ENCODE data around the gene NME9. TPM values are rescaled to one million over a fixed set of nuclear protein-coding genes. Genes with fewer than 3 reads are reported as not detected.
A peak's percentile ranks its signal among the peaks of the same experiment; 100 is the strongest.

The NME9 gene, protein sequence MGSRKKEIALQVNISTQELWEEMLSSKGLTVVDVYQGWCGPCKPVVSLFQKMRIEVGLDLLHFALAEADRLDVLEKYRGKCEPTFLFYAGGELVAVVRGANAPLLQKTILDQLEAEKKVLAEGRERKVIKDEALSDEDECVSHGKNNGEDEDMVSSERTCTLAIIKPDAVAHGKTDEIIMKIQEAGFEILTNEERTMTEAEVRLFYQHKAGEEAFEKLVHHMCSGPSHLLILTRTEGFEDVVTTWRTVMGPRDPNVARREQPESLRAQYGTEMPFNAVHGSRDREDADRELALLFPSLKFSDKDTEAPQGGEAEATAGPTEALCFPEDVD
- 10 to 100 TPM in 1 of 2 donors, 1 to 10 TPM in 1; 9.8 to 11.4 TPM for total RNA-seq
- 1 to 10 TPM; 2.8 to 5.0 TPM for polyA plus RNA-seq
- long read RNA-seq, donor 1, partial matches to known transcripts = 0 of 1 reads
- long read RNA-seq, donor 1, other reads (novel, unspliced or antisense) = 0 of 1 reads
- long read RNA-seq, donor 2, partial matches to known transcripts = 0 of 1 reads
- long read RNA-seq, donor 2, other reads (novel, unspliced or antisense) = 0 of 1 reads
- long read RNA-seq, donor 3 = 0 reads
- long read RNA-seq, donor 4 = 0 reads
- long read RNA-seq, donor 5 = 0 reads

DNA sequence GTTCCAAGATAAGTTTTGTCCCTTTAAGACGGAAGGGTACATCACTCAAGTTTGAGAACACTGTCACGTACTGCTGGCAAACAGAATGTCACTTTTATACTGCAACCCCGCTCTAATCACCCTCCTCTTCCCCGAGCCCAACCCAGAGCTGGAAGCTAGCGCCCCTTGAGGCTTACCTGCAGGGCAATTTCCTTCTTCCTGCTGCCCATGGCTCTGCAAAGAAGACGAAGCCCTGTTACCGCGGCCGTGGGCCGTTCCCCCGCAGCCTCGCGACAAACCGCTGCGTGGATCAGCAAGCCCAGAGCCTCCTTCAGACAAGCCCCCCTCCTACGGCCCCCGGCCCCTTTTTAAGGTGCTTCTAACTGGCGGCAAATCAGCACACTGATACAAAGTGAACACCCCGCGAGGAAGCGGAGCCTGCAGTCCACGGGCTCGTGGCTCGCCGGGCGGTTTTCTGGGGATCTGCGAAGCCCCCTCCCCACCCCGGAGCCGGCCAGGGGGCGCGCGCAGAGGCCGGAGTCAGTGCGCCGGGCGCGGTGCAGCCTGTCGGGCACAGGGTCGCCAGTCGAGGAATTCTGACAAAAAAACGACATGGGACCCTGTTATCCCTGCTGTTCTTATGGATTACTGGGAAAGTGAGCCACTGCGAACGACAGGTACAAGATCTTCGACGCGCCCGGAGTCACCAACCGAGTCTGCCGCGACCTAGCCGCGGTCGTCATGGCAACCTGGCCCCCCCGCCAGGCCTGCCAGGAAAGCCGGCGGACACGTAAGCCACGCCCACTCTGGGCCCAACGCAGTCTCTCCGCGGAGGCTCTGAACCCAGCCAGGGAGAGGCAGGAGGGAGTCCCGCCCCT lies at the start of gene NME9:
Gene NME9, minus strand, starts transcription at position 725 of the 857 bp plus-strand sequence. Its CDS starts 516 bp downstream, at position 209.
- H3K4me3 ChIP-seq = peak within 1 kb of the TSS; percentile 52
- H3K9ac ChIP-seq (ENCODE audit: insufficient read depth in 1 of 2, low read length in 2 of 2) = peak within 1 kb of the TSS; percentile 26 to 38
- peak; percentile 94 for ATAC-seq (ENCODE audit: insufficient read depth, low FRiP score)
- H3K27ac ChIP-seq (ENCODE audit: low read depth in 1 of 2, low read length in 1 of 2) = peak within 1 kb of the TSS in 1 of 2 donors; percentile 63
- DNase-seq = peak; percentile 87 to 91 (median 89)
- no peaks in the 10 kb centered on the region for H3K36me3 ChIP-seq (ENCODE audit: control insufficient read depth in 4 of 4, insufficient read depth in 4 of 4, low read length in 4 of 4)
- H3K27me3 ChIP-seq (ENCODE audit: control insufficient read depth in 3 of 3, insufficient read depth in 3 of 3, low read length in 2 of 3) = no peaks in the 10 kb centered on the region
- WGBS, 2 donors = 0 to 1% methylated on average over 61 to 62 of the region's 62 CpGs
- H3K4me1 ChIP-seq (ENCODE audit: control insufficient read depth in 5 of 5, insufficient read depth in 5 of 5, low read length in 5 of 5) = peaks cover 0 to 14% (median 6%) of the 10 kb centered on the region in 5 donors
- TF ChIP-seq CTCF (IDR thresholded peaks at IDR 0.05; ENCODE audit: control extremely low read depth, extremely low read depth) = peak; percentile 46
- no peaks in the 10 kb centered on the region for H3K9me3 ChIP-seq (ENCODE audit: control insufficient read depth in 4 of 4, insufficient read depth in 3 of 4, low read length in 3 of 4)

DNA sequence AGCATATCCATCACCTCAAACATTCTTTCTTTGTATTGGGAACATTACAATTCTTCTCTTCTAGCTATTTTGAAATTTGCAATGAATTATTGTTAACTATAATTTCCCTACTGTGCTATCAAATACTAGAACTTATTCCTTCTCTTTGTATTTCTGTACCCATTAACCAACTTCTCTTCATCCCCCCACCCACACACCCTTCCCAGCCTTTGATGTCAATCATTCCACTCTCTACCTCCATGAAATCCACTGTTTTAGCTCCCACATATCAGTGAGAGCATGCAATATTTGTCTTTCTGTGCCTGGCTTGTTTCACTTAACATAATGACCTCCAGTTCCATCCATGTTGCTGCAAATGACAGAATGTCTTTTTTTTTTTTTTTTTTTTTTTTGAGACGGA lies 49.3 kb upstream of the NME9 start:
- no peak for TF ChIP-seq CTCF (IDR thresholded peaks at IDR 0.05; ENCODE audit: control extremely low read depth, extremely low read depth)
- no peak overlapping the region for H3K9ac ChIP-seq (ENCODE audit: insufficient read depth in 1 of 2, low read length in 2 of 2)
- DNase-seq = no peak
- H3K36me3 ChIP-seq (ENCODE audit: control insufficient read depth in 4 of 4, insufficient read depth in 4 of 4, low read length in 4 of 4) = peaks cover 0 to 3% (median under 1%) of the 10 kb centered on the region in 4 donors
- H3K4me1 ChIP-seq (ENCODE audit: control insufficient read depth in 5 of 5, insufficient read depth in 5 of 5, low read length in 5 of 5) = peaks cover 0 to 19% (median 11%) of the 10 kb centered on the region in 5 donors
- no peak overlapping the region for H3K27ac ChIP-seq (ENCODE audit: low read depth in 1 of 2, low read length in 1 of 2)
- WGBS, 2 donors = 88 to 100% methylated on average over 1 of the region's 1 CpG
- no peak overlapping the region for H3K4me3 ChIP-seq
- ATAC-seq (ENCODE audit: insufficient read depth, low FRiP score) = no peak
- no peaks in the 10 kb centered on the region for H3K27me3 ChIP-seq (ENCODE audit: control insufficient read depth in 3 of 3, insufficient read depth in 3 of 3, low read length in 2 of 3)
- H3K9me3 ChIP-seq (ENCODE audit: control insufficient read depth in 4 of 4, insufficient read depth in 3 of 4, low read length in 3 of 4) = no peaks in the 10 kb centered on the region

DNA sequence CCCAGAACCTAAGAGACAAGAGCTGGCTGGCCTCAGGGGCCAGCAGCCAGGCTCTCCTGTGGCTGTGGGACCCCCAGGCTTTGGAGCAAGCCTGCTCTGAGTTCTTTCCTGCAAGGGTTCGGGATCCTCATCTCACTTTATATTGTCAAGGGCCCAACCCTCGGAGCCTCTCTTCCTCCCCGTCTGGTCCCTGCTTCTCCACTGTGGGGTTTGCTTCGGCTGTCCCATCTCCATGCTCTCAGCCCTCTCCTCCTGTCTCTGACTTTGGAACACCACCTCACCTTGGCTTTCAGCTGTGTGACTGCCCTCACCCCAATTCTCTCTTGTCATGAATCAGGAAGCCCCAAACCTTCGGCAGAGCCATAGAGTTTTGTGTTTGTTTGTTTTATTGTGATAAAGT lies 48.7 kb upstream of the NME9 start:
- Histone ChIP-seq H3K27me3 (ENCODE audit: control insufficient read depth in 3 of 3, insufficient read depth in 3 of 3, low read length in 2 of 3) (no peaks in the 10 kb centered on the region), H3K36me3 (ENCODE audit: control insufficient read depth in 4 of 4, insufficient read depth in 4 of 4, low read length in 4 of 4) (peaks cover 0 to 3% (median under 1%) of the 10 kb centered on the region in 4 donors), H3K4me1 (ENCODE audit: control insufficient read depth in 5 of 5, insufficient read depth in 5 of 5, low read length in 5 of 5) (peaks cover 0 to 19% (median 11%) of the 10 kb centered on the region in 5 donors), H3K27ac (ENCODE audit: low read depth in 1 of 2, low read length in 1 of 2) (peak overlapping the region in 1 of 2 donors; percentile 59), H3K4me3 (no peak overlapping the region), H3K9me3 (ENCODE audit: control insufficient read depth in 4 of 4, insufficient read depth in 3 of 4, low read length in 3 of 4) (no peaks in the 10 kb centered on the region), H3K9ac (ENCODE audit: insufficient read depth in 1 of 2, low read length in 2 of 2) (no peak overlapping the region)
- 89 to 98% methylated on average over 5 of the region's 5 CpGs for WGBS, 2 donors
- DNase-seq (no peak), ATAC-seq (ENCODE audit: insufficient read depth, low FRiP score) (no peak)
- TF ChIP-seq CTCF (IDR thresholded peaks at IDR 0.05; ENCODE audit: control extremely low read depth, extremely low read depth) = no peak
